ENCODE data around the gene RDH12.
"Not testable (repeated sequence)": the region's sequence is repeated elsewhere in the genome, so short reads cannot be mapped to it uniquely, and the experiment has no call there.

- not testable (repeated sequence) for TF ChIP-seq CTCF (conservative IDR thresholded peaks at IDR 0.05 in 1 of 2, IDR thresholded peaks at IDR 0.05 in 1 of 2; ENCODE audit: extremely low read depth in 1 of 2, insufficient read depth in 1 of 2, low read depth in 1 of 2, low read length in 2 of 2); EZH2 (IDR thresholded peaks at IDR 0.05; ENCODE audit: borderline replicate concordance, low read length)
Observed at GRCh38 chr14:67709796-67710195, 8.1 kb downstream of the RDH12 start.

Measured in mammary epithelial cell (primary cell).